Astrocyte of the spinal cord (primary cell): ENCODE results near the gene CACTIN.

ENCODE experiments used
- DNase-seq: peaks from one replicate; pipeline ENCODE4 v3.0.0; 2011; ENCODE audit warnings: low read depth, low spot score
- H3K4me3 ChIP-seq: 2 replicates; pipeline ENCODE4 v1.5.1; 2011; ENCODE audit warnings: low read depth, mild to moderate bottlenecking, low read length, moderate library complexity
- in situ Hi-C: cut with HindIII; loops from 2 replicates; pipeline ENCODE4 v1.10.0; 2017; ENCODE audit warnings: low sequenced_read_pairs
- TF ChIP-seq, protein P1 (sequence below): IDR thresholded peaks from 2 replicates; pipeline ENCODE4 v1.5.1; 2012; ENCODE audit warnings: low read depth, mild to moderate bottlenecking, low read length, inconsistent platforms

Gene CACTIN

GRCh38 chr19:3601021-3601420, 25.6 kb downstream of the CACTIN start:
- DNase-seq = no peak
- TF ChIP-seq, protein P1, sequence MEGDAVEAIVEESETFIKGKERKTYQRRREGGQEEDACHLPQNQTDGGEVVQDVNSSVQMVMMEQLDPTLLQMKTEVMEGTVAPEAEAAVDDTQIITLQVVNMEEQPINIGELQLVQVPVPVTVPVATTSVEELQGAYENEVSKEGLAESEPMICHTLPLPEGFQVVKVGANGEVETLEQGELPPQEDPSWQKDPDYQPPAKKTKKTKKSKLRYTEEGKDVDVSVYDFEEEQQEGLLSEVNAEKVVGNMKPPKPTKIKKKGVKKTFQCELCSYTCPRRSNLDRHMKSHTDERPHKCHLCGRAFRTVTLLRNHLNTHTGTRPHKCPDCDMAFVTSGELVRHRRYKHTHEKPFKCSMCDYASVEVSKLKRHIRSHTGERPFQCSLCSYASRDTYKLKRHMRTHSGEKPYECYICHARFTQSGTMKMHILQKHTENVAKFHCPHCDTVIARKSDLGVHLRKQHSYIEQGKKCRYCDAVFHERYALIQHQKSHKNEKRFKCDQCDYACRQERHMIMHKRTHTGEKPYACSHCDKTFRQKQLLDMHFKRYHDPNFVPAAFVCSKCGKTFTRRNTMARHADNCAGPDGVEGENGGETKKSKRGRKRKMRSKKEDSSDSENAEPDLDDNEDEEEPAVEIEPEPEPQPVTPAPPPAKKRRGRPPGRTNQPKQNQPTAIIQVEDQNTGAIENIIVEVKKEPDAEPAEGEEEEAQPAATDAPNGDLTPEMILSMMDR = no peak
- in situ Hi-C loops = no loop called here
- no peak overlapping the region for H3K4me3 ChIP-seq

DNA sequence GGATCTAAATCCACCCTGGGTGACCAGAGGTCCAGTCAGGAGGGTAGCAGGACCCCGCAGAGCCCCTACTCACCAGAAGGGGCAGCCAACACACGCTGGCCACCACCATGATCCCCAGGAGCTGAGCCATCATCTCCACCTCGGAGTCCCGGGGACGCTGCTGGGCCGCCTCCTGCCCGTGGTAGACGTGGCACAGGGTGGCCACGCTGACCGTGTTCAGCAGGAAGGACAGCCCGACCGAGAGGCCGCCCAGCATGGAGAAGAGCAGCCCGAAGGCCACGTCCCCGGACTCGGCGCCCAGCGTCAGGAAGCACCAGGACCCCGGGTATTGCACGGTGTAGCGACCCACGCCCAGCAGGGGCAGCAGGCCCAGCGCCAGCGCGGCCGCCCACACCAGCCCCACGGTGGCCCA, 26.8 kb downstream of the CACTIN start:
- TF ChIP-seq, protein P1 = peak; percentile 46
- no peak for DNase-seq
- in situ Hi-C loops = no loop called here

DNA sequence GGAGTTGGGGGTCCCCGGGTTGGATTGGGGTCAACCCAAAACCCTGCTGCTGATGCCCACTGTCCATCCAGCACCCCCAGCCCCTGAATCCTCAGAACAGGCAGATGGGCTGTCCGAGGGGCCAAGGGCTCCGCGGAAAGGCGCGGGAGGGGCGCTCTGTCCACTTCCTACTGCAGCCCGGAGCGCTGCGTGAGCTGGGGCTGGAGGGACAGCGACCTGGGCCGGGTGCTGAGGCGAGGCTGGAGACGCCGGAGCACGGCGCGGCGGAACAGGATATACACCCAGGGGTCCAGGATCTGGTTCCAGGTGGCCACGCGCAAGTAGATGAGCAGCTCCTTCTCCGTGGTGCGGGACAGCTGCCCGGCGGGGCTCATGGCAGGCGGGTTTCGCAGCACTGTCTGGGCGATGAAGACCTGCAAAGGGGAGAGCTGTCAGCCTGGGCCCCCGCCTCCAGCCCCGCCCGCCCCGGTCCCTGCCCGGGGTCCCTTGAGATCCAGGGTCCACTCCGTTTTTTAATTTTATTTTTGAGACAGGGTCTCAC, 31.0 kb downstream of the CACTIN start:
- in situ Hi-C loops = no loop called here
- H3K4me3 ChIP-seq = no peak overlapping the region
- DNase-seq = no peak
- TF ChIP-seq, protein P1 = no peak

More for the DNA sequence above, 26.8 kb downstream of the CACTIN start:
- H3K4me3 ChIP-seq = no peak overlapping the region

DNA sequence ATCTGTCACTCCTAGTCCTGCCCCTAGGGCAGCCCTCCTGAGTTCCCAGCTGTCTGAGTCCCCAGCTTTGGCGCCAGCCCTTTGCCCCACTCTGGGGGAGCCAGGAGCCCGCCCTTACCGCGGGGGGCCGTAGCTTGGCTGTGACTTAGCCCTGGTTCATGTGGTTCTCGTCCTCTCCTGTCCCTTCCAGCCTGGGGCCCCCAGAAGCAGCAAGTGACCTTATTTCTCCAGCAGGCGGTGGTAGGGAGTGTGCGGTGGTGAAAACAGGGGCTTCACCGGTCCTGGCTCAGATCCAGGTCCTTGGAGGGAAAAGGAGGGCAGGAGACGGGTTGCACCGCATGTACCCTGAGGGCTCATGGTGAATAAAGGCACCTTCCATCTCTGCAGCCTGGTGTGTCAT, 33.4 kb downstream of the CACTIN start:
- no peak for DNase-seq
- TF ChIP-seq, protein P1 = no peak
- H3K4me3 ChIP-seq = no peak overlapping the region
- in situ Hi-C loops = no loop called here

GRCh38 chr19:3591876-3592613, 34.5 kb downstream of the CACTIN start:
- H3K4me3 ChIP-seq = no peak overlapping the region
- in situ Hi-C loops = no loop called here
- TF ChIP-seq, protein P1 = no peak
- DNase-seq = no peak

DNA sequence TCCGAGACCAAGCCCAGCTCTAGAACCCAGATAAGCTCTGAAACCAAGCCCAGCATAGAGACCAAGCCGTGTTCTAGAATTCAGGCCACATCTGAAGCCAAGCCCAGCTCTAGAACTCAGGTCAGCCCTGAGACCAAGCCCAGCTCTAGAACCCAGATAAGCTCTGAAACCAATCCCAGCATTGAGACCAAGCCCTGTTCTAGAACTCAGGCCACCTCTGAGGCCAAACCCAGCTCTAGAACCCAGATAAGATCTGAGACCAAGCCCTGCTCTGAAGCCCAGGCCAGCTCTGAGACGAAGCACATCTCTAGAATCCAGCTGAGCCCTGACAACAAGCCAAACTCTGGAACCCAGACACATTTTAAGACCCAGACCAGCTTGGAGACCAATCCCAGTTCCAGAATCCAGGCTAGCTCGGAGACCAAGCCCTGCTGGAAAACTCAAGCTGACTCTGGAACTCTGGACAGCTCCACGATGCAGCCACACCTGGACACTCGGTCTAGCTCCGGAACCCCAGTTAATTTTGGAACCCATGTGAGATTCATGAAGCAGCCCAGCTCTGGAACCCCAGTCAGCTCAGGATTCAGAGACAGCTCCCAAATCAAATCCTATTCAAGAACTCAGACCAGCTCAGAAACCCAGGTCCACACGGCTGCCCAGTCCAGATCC, 35.5 kb downstream of the CACTIN start:
- TF ChIP-seq, protein P1 = no peak
- in situ Hi-C loops = no loop called here
- no peak overlapping the region for H3K4me3 ChIP-seq
- DNase-seq = no peak
